Hepatocyte (in vitro differentiated cells): ENCODE results near the gene GASK1A.

Experiments
- CTCF ChIP-seq: fragments of 200-600 bp; sonication (generic); IDR thresholded peaks from 2 replicates; pipeline ENCODE4 v1.5.1; 2016; ENCODE audit warnings: antibody characterized with exemption, mild to moderate bottlenecking; ENCODE audit not compliant: poor library complexity
- EZH2phosphoT487 ChIP-seq: fragments of 200-600 bp; sonication (generic); IDR thresholded peaks from one replicate; pipeline ENCODE4 v1.6.1; 2018; ENCODE audit warnings: antibody characterized with exemption, mild to moderate bottlenecking, low read depth, moderate library complexity; ENCODE audit not compliant: unreplicated experiment, severe bottlenecking

- TF ChIP-seq CTCF: no peak
- TF ChIP-seq EZH2phosphoT487: no peak
Observed at GRCh38 chr3:42975955-42976354, 3.2 kb upstream of the GASK1A start.
